ENCODE results near the gene DIP2C.

DIP2C gene

GRCh38 chr10:359762-360161 is 329.7 kb downstream of the DIP2C start:
- DNase-seq (ENCODE audit: low read depth): no peak
- TF ChIP-seq CTCF (IDR thresholded peaks at IDR 0.05; ENCODE audit: control insufficient read depth, extremely low read depth, insufficient read depth): no peak
- no peak overlapping the region for H3K4me3 ChIP-seq (ENCODE audit: low read depth, low read length)

GRCh38 chr10:359093-359492 is 330.4 kb downstream of the DIP2C start:
- no peak overlapping the region for H3K4me3 ChIP-seq (ENCODE audit: low read depth, low read length)
- TF ChIP-seq CTCF (IDR thresholded peaks at IDR 0.05; ENCODE audit: control insufficient read depth, extremely low read depth, insufficient read depth): no peak
- no peak for DNase-seq (ENCODE audit: low read depth)

GRCh38 chr10:357201-357950 is 332.1 kb downstream of the DIP2C start:
- TF ChIP-seq CTCF (IDR thresholded peaks at IDR 0.05; ENCODE audit: control insufficient read depth, extremely low read depth, insufficient read depth): no peak
- no peak for DNase-seq (ENCODE audit: low read depth)

DNA sequence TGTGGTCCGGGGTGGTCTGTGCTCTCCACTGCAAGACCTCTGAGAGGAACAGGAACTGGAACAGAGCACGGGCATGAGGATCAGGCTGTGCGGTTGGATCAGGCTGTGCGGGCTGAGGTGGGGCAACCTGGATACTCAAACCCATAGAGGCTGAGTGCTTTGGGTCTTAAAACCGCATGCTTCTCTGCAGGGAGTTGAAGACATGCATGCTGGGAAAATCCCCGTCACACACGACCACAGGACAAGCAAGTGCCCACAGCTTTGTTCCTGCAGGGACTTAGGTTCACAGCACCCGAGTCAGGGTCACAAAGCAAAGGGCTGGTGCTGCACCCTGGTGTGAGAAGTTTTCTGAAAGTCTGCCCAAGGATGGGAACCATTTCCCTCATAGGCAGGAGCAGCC is 333.0 kb downstream of the DIP2C start:
- no peak overlapping the region for H3K4me3 ChIP-seq (ENCODE audit: low read depth, low read length)
- TF ChIP-seq CTCF (IDR thresholded peaks at IDR 0.05; ENCODE audit: control insufficient read depth, extremely low read depth, insufficient read depth): no peak
- DNase-seq (ENCODE audit: low read depth): no peak

More at GRCh38 chr10:357201-357950, 332.1 kb downstream of the DIP2C start:
- H3K4me3 ChIP-seq (ENCODE audit: low read depth, low read length): no peak overlapping the region

- DNase-seq (ENCODE audit: low read depth): no peak
- no peak for TF ChIP-seq CTCF (IDR thresholded peaks at IDR 0.05; ENCODE audit: control insufficient read depth, extremely low read depth, insufficient read depth)
- no peak overlapping the region for H3K4me3 ChIP-seq (ENCODE audit: low read depth, low read length)
Measured at GRCh38 chr10:354901-355617, 334.4 kb downstream of the DIP2C start.

DNA sequence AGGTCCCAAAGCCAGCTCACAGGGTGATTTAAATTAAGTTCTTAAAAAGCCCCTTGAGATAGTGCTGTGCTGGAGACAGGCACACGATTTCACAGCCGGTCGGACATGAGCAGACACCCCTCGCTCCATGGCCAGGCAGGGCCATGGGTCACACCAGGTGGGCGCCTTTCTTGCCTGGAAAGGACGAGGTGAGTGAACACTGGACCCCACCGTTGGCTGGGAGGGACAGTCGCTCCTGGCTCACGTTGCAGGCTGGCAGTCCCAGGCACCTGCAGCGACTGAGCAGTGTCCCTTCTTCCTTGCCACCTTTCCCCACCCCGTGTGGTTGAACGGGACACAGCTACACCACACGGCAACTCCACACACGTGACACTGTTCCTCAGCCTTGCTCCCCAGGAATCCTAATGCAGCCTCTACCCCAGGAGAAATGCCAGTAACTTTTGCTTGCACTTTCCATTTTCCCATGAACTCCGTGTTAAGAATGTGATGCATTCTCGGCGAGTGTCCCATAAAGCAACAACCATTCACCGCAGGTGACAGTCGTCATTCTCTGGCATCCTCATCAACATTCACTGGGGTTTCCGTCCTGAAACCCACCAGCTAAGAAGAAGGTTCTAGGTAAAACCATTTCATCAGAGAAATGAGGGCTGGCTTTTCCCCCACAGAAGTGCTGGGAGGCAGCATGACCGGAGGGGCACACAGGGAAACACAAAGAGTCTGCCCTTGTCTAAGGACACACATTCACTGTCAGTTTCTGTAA is 336.8 kb downstream of the DIP2C start:
- DNase-seq (ENCODE audit: low read depth): no peak
- TF ChIP-seq CTCF (IDR thresholded peaks at IDR 0.05; ENCODE audit: control insufficient read depth, extremely low read depth, insufficient read depth): no peak
- no peak overlapping the region for H3K4me3 ChIP-seq (ENCODE audit: low read depth, low read length)
